HEK293 (cell line): ENCODE results near the gene TMUB1.

Experiments used
- ATF2 ChIP-seq: fragments of 450-650 bp; formaldehyde crosslinking; IDR thresholded peaks from 2 replicates; pipeline ENCODE4 v1.5.1; 2016; ENCODE audit warnings: missing biosample characterization, missing genetic modification characterization, low read depth
- BCL11A ChIP-seq: fragments of 450-650 bp; formaldehyde crosslinking; IDR thresholded peaks from 2 replicates; pipeline ENCODE4 v1.5.1; 2016; ENCODE audit warnings: low read depth, missing biosample characterization, missing genetic modification characterization
- CTCF ChIP-seq: fragments of 450-650 bp; formaldehyde crosslinking; IDR thresholded peaks from 2 replicates; pipeline ENCODE4 v1.5.1; 2016; ENCODE audit warnings: missing biosample characterization, missing genetic modification characterization
- PRDM4 ChIP-seq: fragments of 450-650 bp; formaldehyde crosslinking; IDR thresholded peaks from 2 replicates; pipeline ENCODE4 v1.5.1; 2017; ENCODE audit warnings: missing biosample characterization, missing genetic modification characterization
- TCF7L2 ChIP-seq: IDR thresholded peaks from 2 replicates; pipeline ENCODE4 v1.6.1; 2011; ENCODE audit warnings: low read depth, mild to moderate bottlenecking, inconsistent platforms, low read length, moderate library complexity, borderline replicate concordance
- TRIM28 ChIP-seq: IDR thresholded peaks from 2 replicates; pipeline ENCODE4 v1.6.1; 2011; ENCODE audit warnings: low read length, control low read depth, borderline replicate concordance
- WT1 ChIP-seq: fragments of 450-650 bp; formaldehyde crosslinking; IDR thresholded peaks from 2 replicates; pipeline ENCODE4 v1.5.1; 2016; ENCODE audit warnings: missing biosample characterization, missing genetic modification characterization
- ZBTB17 ChIP-seq: fragments of 450-650 bp; formaldehyde crosslinking; IDR thresholded peaks from 2 replicates; pipeline ENCODE4 v1.5.1; 2016; ENCODE audit warnings: missing biosample characterization, missing genetic modification characterization
- ZBTB20 ChIP-seq: fragments of 450-650 bp; formaldehyde crosslinking; IDR thresholded peaks from 2 replicates; pipeline ENCODE4 v1.5.1; 2016; ENCODE audit warnings: missing biosample characterization, missing genetic modification characterization
- ZBTB21 ChIP-seq: fragments of 450-650 bp; formaldehyde crosslinking; IDR thresholded peaks from 2 replicates; pipeline ENCODE4 v1.5.1; 2017; ENCODE audit warnings: missing biosample characterization, missing genetic modification characterization
- ZBTB49 ChIP-seq: fragments of 450-650 bp; formaldehyde crosslinking; IDR thresholded peaks from 2 replicates; pipeline ENCODE4 v1.5.1; 2016; ENCODE audit warnings: missing biosample characterization, missing genetic modification characterization, low read depth
- ZBTB7A ChIP-seq: fragments of 450-650 bp; formaldehyde crosslinking; IDR thresholded peaks from 2 replicates; pipeline ENCODE4 v1.5.1; 2016; ENCODE audit warnings: low read depth, missing biosample characterization, missing genetic modification characterization
- ZFHX2 ChIP-seq: fragments of 450-650 bp; formaldehyde crosslinking; conservative IDR thresholded peaks from 2 replicates; pipeline ENCODE4 v1.5.1; 2016; ENCODE audit warnings: missing biosample characterization, missing genetic modification characterization
- ZNF155 ChIP-seq: fragments of 450-650 bp; formaldehyde crosslinking; IDR thresholded peaks from 2 replicates; pipeline ENCODE4 v1.5.1; 2016; ENCODE audit warnings: missing biosample characterization, missing genetic modification characterization
- ZNF24 ChIP-seq: fragments of 450-650 bp; formaldehyde crosslinking; IDR thresholded peaks from 2 replicates; pipeline ENCODE4 v1.5.1; 2016; ENCODE audit warnings: missing biosample characterization, missing genetic modification characterization
- ZNF324 ChIP-seq: fragments of 450-650 bp; formaldehyde crosslinking; IDR thresholded peaks from 2 replicates; pipeline ENCODE4 v1.5.1; 2016; ENCODE audit warnings: missing biosample characterization, missing genetic modification characterization
- ZNF335 ChIP-seq: fragments of 450-650 bp; formaldehyde crosslinking; conservative IDR thresholded peaks from 2 replicates; pipeline ENCODE4 v1.5.1; 2016; ENCODE audit warnings: missing biosample characterization, missing genetic modification characterization
- ZNF354C ChIP-seq: fragments of 450-650 bp; formaldehyde crosslinking; IDR thresholded peaks from 2 replicates; pipeline ENCODE4 v1.5.1; 2016; ENCODE audit warnings: missing biosample characterization, missing genetic modification characterization, low read depth, borderline replicate concordance
- ZNF510 ChIP-seq: fragments of 450-650 bp; formaldehyde crosslinking; IDR thresholded peaks from 2 replicates; pipeline ENCODE4 v1.5.1; 2018; ENCODE audit warnings: mild to moderate bottlenecking, missing genetic modification characterization, missing biosample characterization; ENCODE audit not compliant: insufficient replicate concordance
- ZNF514 ChIP-seq: fragments of 450-650 bp; formaldehyde crosslinking; IDR thresholded peaks from 2 replicates; pipeline ENCODE4 v1.5.1; 2016; ENCODE audit warnings: missing biosample characterization, missing genetic modification characterization
- ZNF558 ChIP-seq: fragments of 450-650 bp; formaldehyde crosslinking; IDR thresholded peaks from 2 replicates; pipeline ENCODE4 v1.5.1; 2016; ENCODE audit warnings: missing biosample characterization, missing genetic modification characterization
- ZNF585B ChIP-seq: fragments of 450-650 bp; formaldehyde crosslinking; IDR thresholded peaks from 2 replicates; pipeline ENCODE4 v1.5.1; 2016; ENCODE audit warnings: missing biosample characterization, missing genetic modification characterization
- ZNF658 ChIP-seq: fragments of 450-650 bp; formaldehyde crosslinking; IDR thresholded peaks from 2 replicates; pipeline ENCODE4; 2016; ENCODE audit warnings: missing biosample characterization, missing genetic modification characterization
- ZNF785 ChIP-seq: fragments of 450-650 bp; formaldehyde crosslinking; IDR thresholded peaks from 2 replicates; pipeline ENCODE4 v1.5.1; 2016; ENCODE audit warnings: missing biosample characterization, missing genetic modification characterization
- ZNF837 ChIP-seq: fragments of 450-650 bp; formaldehyde crosslinking; IDR thresholded peaks from 2 replicates; pipeline ENCODE4 v1.5.1; 2016; ENCODE audit warnings: missing biosample characterization, missing genetic modification characterization
- TF ChIP-seq, protein P1 (sequence below): fragments of 450-650 bp; formaldehyde crosslinking; optimal IDR thresholded peaks from 2 replicates; pipeline ENCODE3; 2016; ENCODE audit warnings: missing biosample characterization, mild to moderate bottlenecking, missing genetic modification characterization
- TF ChIP-seq, protein P2 (sequence below): fragments of 450-650 bp; formaldehyde crosslinking; conservative IDR thresholded peaks from 2 replicates; pipeline ENCODE4 v1.5.1; 2016; ENCODE audit warnings: low read depth, missing biosample characterization, missing genetic modification characterization

The TMUB1 gene

DNA sequence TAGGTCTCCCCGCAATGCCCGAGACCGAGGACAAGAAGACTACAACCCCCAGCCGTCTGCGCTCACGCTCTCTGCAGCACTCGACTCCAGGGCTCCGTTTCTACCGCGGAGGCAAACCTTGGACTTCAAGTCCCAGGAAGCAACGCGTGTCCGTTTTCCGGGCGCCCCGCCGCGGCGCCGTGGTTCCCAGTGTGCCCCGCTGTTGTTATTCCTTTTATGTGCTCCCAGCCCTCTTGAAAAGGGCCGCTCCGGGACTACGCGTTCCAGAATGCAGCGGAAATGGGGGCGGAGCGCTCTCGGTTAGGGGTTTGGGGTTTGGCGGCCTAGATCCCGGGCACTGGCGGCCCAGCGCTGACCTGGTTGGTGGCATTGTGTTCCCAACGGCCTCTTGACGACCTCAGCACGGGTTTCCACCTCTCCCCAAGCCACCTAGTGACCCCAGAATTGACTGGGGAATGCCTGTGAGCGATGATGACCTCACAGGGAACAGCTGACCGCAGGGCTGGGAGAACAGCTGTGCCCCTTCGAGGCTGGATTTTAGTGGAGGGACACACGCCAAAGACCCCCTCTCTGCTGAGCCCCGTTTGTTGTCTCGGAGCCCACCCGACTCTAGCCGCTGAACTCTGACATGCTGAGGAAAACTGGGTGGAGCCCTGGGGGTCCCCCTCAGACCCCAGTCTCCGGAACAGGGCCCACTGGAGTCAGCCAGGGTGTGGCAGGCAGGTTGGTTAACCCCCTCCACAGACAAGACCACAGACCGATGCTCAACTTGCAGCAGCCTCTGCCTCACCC, 25.1 kb downstream of the TMUB1 start (continued):
- peak; percentile 80 for TF ChIP-seq ATF2 (tag by site-specific recombination)
- TF ChIP-seq TRIM28, result 0 out of 2 replicates have a peak, but pooled peaks have one; percentile 26
- 0 out of 2 replicates have a peak, but pooled peaks have one; percentile 23 for TF ChIP-seq ZNF785
- TF ChIP-seq ZNF24 (tag by site-specific recombination), result peak; percentile 69
- TF ChIP-seq ZBTB17 (tag by site-specific recombination), result peak; percentile 99
- no peak for TF ChIP-seq ZNF837
- TF ChIP-seq ZNF585B (tag by site-specific recombination), result no peak
- TF ChIP-seq ZNF510 (tag by site-specific recombination), result no peak
- TF ChIP-seq BCL11A (tag by site-specific recombination), result peak; percentile 77
- no peak for TF ChIP-seq ZNF514
- no peak for TF ChIP-seq ZBTB49 (tag by site-specific recombination)
- TF ChIP-seq, protein P1, sequence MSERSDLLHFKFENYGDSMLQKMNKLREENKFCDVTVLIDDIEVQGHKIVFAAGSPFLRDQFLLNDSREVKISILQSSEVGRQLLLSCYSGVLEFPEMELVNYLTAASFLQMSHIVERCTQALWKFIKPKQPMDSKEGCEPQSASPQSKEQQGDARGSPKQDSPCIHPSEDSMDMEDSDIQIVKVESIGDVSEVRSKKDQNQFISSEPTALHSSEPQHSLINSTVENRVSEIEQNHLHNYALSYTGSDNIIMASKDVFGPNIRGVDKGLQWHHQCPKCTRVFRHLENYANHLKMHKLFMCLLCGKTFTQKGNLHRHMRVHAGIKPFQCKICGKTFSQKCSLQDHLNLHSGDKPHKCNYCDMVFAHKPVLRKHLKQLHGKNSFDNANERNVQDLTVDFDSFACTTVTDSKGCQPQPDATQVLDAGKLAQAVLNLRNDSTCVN (tag by site-specific recombination), result peak; percentile 75
- peak; percentile 63; the same call in 1 of the 2 replicates for TF ChIP-seq ZBTB7A (tag by site-specific recombination)
- 0 out of 2 replicates have a peak, but pooled peaks have one; percentile 23 for TF ChIP-seq ZFHX2 (tag by site-specific recombination)
- TF ChIP-seq ZNF658 (tag by site-specific recombination), result no peak
- TF ChIP-seq ZBTB21 (tag by site-specific recombination), result peak; percentile 93
- TF ChIP-seq CTCF (tag by site-specific recombination), result no peak
- peak; percentile 87 for TF ChIP-seq ZNF335 (tag by site-specific recombination)
- no peak for TF ChIP-seq ZNF558 (tag by site-specific recombination)
- TF ChIP-seq TCF7L2, result peak; percentile 100
- TF ChIP-seq, protein P2, sequence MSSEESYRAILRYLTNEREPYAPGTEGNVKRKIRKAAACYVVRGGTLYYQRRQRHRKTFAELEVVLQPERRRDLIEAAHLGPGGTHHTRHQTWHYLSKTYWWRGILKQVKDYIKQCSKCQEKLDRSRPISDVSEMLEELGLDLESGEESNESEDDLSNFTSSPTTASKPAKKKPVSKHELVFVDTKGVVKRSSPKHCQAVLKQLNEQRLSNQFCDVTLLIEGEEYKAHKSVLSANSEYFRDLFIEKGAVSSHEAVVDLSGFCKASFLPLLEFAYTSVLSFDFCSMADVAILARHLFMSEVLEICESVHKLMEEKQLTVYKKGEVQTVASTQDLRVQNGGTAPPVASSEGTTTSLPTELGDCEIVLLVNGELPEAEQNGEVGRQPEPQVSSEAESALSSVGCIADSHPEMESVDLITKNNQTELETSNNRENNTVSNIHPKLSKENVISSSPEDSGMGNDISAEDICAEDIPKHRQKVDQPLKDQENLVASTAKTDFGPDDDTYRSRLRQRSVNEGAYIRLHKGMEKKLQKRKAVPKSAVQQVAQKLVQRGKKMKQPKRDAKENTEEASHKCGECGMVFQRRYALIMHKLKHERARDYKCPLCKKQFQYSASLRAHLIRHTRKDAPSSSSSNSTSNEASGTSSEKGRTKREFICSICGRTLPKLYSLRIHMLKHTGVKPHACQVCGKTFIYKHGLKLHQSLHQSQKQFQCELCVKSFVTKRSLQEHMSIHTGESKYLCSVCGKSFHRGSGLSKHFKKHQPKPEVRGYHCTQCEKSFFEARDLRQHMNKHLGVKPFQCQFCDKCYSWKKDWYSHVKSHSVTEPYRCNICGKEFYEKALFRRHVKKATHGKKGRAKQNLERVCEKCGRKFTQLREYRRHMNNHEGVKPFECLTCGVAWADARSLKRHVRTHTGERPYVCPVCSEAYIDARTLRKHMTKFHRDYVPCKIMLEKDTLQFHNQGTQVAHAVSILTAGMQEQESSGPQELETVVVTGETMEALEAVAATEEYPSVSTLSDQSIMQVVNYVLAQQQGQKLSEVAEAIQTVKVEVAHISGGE, result peak; percentile 74
- peak; percentile 51; the same call in 1 of the 2 replicates for TF ChIP-seq WT1 (tag by site-specific recombination)
- no peak for TF ChIP-seq ZNF354C (tag by site-specific recombination)
- peak; percentile 55; the same call in 1 of the 2 replicates for TF ChIP-seq PRDM4 (tag by site-specific recombination)
- TF ChIP-seq ZBTB20 (tag by site-specific recombination), result peak; percentile 98
- no peak for TF ChIP-seq ZNF155 (tag by site-specific recombination)
- TF ChIP-seq ZNF324 (tag by site-specific recombination), result peak; percentile 72
